Stimulated activated CD8-positive, alpha-beta memory T cell treated with anti-CD3 and anti-CD28 coated beads, Interleukin-12 subunit alpha, Interleukin-12 subunit beta, amount 100 ng/mL, for 4 hours (primary cell): ENCODE measurements around the gene SLC32A1.
A peak's percentile ranks its signal among the peaks of the same experiment; 100 is the strongest.

Experiments
- DNase-seq: peaks from one replicate; pipeline ENCODE4 v3.0.0-alpha.2; 2020; ENCODE audit warnings: low read depth

The SLC32A1 gene

DNA sequence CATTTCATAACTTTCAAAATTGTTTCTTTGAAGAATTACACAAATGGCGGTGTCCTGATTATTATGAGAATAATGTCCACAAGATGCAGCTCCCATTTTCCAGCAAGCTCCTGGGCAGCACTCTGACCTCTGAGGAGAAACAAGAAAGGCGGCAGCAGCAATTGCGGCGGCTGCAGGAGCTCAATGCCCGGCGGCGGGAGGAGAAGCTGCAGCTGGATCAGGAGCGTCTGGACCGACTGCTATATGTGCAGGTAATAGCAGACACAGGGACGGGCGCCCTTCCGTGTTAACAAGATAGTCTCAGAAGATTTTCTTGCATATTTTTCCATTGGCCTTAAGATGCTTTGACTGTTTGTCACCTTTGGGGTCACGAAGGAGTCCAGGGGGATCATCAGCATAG is 30.6 kb downstream of the SLC32A1 start:
- no peak for DNase-seq

DNA sequence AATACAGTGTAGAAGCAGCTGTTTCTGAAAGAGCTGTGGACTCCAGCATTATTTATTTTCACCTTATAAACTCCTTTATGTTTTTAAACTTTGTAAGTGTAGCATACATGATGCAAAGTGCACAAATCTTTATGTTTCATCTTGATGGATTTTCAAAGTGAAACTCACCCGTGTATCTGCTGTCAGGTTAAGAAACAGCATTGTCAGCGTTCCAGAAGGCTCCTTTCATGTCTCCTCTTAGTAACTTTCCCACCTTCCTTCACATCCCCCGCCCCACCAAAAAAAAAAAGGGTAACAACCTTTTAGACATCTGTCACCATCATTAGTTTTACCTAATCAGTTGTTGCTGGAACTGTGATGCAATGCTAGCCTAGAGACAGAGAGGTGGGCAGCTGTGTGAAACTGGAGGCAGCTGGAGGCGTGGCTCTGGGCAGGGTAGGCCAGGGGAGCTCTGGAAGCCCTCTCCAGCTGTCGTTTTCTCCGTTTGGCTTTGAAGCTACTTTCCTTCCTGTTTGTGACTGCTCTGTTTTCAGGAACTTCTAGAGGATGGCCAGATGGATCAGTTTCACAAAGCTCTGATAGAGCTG is 31.1 kb downstream of the SLC32A1 start:
- no peak for DNase-seq

DNA sequence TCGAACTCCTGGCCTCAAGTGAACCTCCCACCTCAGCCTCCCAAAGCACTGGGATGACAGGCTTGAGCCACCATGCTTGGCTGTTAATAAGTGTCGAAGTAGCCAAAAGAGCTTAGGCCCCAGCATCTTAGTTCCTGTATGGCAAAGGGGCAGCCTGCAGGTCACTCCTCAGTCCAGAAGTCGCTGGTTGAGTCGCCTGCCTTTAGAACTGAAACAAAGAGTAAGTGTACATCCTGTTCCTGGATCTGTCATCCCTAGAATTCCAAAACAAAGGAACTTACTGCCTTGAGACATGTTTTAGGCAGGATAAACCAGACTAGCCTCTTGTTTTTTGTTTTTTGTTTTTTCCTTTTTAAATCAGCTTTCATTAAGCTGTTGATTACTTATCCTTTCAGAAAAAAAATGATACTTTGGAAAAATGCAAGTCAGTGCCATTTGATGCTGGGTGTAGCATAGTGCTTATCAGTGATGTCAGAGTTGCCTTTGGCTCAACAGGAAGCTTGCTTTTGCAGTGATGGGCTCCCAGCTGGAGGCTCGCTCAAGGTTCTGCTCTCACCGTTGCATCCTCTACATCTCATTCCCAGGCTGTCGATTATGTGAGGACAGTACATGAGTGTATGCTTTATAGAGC is 33.0 kb downstream of the SLC32A1 start:
- DNase-seq = no peak

DNA sequence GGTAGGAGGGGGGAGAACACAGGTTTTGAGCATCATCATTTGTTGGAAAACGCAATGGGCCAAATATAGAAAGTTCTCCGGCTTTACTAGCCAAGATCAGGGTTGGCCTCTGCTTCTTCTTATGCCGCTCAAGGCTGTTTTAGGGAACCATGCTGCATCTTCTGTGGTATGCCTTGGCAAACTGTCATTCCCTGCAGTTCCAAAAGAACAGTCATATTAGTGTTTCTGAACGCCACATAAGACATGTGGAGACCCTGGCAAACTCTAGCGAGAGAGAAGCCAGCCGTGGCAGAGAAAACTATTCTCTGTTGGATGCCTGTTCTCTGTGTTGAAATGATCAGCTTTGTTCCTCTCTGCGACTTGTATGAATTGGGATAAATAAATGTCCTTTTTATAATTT is 34.8 kb downstream of the SLC32A1 start:
- DNase-seq = no peak

DNA sequence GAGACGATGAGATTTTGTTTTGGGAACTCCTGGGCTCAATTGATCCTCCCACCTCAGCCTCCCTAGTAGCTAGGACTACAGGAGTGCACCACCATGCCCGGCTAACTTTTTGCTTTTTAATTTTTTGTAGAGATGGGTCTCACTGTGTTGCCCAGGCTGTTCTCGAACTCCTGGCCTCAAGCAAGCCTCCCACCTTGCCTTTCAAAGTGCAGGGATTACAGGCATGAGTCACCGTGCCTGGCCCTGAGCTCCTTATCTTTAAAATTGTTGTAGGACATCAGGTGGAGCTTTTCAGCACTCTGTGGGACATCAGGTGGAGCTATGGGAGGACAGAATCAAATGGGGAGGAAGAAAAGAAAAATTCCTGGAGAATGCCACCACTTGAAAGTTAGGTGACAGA is 36.7 kb downstream of the SLC32A1 start:
- DNase-seq = no peak

DNA sequence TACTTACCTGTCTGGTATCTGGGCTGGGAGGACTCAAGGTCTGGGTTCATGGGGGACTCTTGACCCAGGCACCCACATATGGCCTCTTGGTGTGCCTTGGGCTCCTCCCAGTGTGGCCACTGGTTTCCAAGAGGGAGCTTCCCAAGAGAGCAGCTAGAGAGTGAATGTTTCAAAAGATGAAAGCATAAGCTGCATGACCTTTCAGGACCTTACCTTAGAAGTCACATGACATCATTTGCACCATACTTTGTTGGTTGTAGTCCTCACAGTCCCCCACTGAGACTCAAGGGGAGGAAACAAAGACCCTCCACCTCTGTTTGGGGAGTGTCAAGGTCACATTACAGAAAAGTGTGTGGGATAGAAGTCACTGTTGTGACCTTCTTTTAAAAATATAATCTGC is 37.9 kb downstream of the SLC32A1 start:
- DNase-seq = no peak

DNA sequence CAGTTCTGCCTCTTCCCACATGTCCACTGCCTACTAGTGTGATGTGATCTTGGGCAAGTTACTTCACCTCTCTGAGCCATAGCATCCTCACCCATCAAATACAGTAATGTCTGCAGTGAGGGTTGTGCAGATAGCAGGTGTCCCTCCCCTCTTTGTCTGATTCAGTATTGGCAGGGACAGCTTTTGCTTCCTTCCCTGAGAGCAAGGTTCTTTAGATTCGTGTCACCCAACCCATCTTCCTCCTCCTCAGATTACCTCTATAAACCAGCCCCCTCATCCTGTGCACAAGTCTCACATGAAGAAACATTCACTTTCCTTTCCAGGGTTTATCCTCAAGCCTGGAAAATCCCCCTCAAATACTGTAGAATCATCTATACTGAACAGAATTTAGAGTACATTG is 39.3 kb downstream of the SLC32A1 start:
- no peak for DNase-seq

DNA sequence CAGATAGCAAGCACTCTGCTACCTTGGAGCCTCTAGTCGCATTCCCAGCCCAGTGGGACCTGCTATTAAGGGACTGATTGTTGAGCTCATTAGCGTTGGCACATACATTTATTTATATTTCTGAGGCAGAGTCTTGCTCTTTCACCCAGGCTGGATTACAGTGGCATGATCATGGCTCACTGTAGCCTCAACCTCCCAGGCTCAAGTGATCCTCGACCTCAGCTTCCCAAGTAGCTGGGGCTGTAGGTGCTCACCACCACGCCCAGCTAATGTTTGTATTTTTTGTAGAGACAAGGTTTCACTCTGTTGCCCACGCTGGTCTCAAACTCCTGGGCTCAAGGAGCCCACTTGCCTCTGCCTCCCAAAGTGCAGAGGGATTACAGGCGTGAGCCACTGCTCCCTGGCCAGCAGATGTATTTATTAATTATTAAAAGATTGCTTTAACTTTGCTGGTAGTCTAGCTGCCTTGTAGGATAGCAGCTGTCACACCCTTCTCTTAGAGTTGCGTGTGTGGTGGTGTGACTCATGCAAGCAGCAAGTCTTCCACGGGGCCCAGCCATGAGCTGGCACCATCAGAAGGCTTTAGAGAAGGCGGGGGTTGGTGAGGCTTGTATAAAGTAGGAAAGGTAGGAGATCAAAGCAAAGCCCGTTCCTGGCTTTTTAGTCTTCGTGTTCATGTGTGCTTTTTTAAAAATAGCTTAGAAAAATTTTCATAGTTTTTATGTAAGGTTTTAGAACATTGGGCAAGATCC is 40.5 kb downstream of the SLC32A1 start:
- peak; percentile 13 for DNase-seq

DNA sequence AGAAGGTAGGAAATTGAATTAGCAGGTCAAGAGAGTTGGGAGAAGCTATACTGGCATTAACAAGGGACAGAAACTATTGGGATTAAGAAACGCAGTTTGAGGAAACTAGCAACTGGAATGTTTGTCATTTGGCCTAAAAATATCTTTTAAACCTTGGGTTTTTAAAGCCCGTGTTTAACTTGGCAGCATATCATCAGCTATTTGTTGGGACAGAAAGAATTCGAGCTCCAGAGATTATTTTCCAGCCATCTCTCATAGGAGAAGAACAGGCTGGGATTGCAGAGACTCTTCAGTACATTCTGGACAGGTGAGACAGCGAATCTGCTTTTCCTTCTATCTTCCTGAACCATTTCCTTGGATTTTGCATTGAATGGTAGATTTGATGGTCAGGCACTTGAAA is 41.8 kb downstream of the SLC32A1 start:
- no peak for DNase-seq

DNA sequence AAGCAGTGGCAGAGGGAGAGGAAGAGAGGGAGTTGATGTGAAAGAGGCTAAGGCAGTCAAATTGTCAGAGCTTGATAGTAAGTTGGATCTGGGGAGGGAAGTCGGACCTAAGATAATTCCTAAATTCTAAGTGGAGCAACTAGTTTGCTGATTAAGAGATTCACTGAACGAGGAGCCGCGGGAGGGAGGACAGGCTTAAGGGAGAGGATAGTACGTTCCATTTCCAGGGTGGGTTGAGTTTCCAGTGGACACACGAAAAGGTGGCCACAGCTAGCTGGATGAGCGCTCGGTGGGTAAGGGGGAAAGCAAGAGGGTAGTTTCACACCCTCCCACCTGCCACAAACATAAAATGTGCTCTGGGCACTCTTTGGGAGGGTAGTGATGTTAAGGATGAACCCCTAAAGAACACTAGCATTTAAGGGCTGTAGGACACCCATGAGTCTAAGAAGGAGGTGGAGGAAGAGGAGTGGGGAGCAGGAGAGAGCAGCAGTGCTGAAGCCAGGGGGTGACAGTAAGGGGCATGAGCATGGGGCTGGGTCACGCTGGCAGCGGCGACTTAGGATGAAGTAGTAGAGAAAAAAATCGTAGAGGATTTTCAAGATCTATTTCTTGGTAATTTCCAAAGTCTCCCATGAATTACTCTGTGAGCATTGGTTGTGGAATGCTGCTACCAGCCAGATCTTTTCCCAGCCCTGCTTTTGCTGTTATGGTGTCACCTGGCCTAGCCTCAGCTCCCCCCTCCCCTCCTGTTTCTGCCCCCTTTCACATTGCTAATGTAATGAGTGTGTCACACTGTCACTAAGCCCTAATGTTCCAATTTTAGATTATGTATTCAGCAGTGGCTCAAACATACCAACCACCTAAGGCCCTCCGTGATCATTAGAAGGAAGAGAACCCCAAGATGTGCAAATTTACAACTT is 45.4 kb downstream of the SLC32A1 start:
- DNase-seq = no peak

DNA sequence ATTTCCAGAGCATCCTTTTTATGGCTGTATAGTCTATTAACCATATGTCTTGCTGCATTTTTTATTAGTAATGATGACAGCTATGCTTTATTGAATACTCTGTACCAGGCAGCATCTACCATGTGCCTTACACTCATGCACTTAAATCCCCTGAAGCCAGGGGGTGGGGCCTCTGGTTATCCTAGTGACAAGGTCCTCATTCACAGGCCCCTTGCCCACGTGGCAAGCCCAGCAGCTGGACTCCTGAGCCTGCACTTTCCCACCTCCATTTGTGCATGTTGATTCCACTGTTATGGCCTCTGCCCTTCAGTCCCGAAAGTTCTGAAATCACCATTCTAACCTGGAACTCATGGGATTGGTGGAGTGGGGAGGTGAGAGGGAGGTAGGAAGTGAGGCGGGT is 46.3 kb downstream of the SLC32A1 start:
- no peak for DNase-seq

DNA sequence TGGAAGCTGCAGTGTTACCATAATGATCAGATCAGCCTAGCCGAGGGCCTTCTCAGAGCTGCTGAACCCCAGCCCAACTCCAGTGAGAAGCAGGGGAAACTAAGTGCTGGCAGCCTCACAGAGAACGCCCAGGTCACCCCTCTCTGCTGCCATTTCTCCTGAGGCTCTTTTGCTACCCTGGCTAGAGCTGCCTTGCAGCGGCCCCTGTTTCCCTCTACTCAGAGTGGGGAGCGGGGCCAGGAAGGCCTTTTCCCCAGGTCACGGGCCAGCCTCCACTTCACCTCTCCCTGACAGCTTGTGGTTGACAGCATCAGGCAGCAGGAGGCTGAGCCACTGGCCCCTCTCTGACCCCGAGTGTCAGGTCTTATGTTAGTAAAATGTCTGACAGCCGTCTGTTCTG is 46.7 kb downstream of the SLC32A1 start:
- DNase-seq = no peak

DNA sequence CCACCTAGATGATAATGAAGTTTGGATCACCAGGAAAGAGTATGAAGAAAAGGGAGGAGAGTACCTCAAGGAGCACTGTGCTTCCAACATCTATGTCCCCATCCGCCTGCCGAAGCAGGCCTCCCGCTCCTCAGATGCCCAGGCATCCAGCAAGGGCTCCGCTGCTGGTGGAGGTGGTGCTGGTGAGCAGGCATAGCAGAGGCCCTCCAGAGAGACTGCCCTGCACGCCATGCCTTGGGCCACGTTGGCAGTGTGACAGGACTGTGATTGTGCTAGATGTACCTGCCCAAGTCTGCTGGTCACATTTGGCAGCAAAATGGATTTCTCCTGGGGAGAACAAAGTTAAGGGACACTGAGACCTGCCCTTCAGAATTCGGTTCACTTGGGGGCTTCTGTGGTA is 47.3 kb downstream of the SLC32A1 start:
- no peak for DNase-seq

DNA sequence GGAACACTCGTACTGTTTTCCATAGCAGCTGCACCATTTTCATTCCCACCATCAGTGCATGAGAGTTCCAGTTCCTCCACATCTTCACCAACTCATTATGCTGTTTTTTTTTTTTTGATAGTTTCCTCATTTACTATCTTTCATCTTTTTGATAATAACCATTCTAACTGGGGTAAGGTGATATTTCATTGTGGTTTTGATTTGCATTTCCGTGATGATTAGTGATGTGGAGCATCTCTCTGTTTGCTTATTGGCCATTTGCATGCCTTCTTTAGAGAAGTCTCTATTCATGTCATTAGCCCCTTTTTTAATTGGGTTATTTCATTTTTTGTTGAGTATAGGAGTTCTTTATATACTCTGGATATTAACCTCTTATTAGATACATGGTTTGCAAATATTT is 49.9 kb downstream of the SLC32A1 start:
- no peak for DNase-seq

DNA sequence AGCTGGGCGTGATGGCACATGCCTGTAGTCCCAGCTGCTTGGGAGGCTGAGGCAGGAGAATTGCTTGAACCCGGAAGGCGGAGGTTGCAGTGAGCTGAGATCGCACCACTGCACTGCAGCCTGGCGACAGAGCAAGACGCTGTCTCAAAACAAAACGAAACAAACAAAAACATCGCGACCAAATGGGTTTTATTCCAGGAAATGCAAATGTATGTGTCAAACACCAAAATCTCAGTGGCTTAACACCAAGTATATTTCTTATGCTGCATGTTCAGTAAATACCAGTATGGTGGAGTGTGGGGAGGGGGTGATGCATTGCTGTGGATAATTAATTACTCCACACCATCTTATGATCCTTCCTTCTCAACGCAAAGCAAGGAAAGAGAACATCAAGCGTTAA is 52.1 kb downstream of the SLC32A1 start:
- no peak for DNase-seq
